ENCODE data around the gene NDUFA9. TPM values are rescaled to one million over a fixed set of nuclear protein-coding genes. Genes with fewer than 3 reads are reported as not detected.

The NDUFA9 gene
- total and polyA plus RNA-seq, 9 of the 15 experiments (the other 6 are each of a cell fraction or from before 2014, with no cell fraction given), result 54.8 to 331 (median 108) TPM

DNA sequence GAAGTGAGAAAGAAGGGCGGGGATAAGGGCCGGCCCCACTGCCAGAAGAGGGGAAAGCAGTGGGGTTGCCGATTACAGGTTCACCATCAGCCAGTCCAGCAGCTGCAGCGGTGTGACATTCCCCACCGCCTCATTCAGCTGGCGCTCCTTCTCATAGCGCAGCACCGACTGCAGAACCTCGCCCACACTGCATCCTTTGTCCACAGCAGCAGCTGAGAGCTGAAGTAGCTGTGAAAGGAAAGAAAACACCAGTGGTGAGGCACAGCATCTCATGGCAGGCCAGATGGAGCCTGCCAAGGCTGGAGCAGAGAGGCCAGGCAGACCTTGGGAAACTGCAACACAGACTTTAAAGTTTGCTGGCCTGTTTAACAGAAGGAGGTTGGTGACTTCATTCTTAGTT lies 33.2 kb upstream of the NDUFA9 start:
- H3K9me1 ChIP-seq (ENCODE audit: control insufficient read depth, insufficient read depth, low read length), result no peaks in the 10 kb centered on the region
- no peaks in the 10 kb centered on the region for H4K20me1 ChIP-seq (replicated peaks; ENCODE audit: control insufficient read depth, insufficient read depth, low read length)
- in situ Hi-C loops (cut with MboI) (no loop called here), intact Hi-C loops (cut with micrococcal nuclease) (no loop called here)
- H3K27ac ChIP-seq (ENCODE audit: extremely low read depth, low read depth, low read length), result no peak overlapping the region
- FAIRE-seq (no peak), DNase-seq (ENCODE audit: extremely low read depth in 1 of 4, low spot score in 3 of 4) (no peak), ATAC-seq (no peak)
- ChIA-PET CTCF (ENCODE audit: low intra/inter-chr PET ratio) (no interaction called here), POLR2A (no interaction called here)
- H3K9me3 ChIP-seq (replicated peaks; ENCODE audit: control insufficient read depth, insufficient read depth, low read depth, low read length), result no peaks in the 10 kb centered on the region
- no peaks in the 10 kb centered on the region for H3K27me3 ChIP-seq (ENCODE audit: control insufficient read depth in 2 of 2, insufficient read depth in 2 of 2, low read length in 2 of 2)
- BruUV-seq (replicated peaks), result no TSS peak
- H3K36me3 ChIP-seq (ENCODE audit: control insufficient read depth, insufficient read depth, low read length), result peaks cover 4% of the 10 kb centered on the region; the same call in 1 of the 3 replicates
- WGBS (ENCODE audit: insufficient coverage, low coverage, missing lambda C conversion rate), result 86% methylated on average over 2 of the region's 9 CpGs
- TF ChIP-seq ZNF77 (CRISPR knock-in tag; IDR thresholded peaks at IDR 0.05) (no peak), KLF16 (IDR thresholded peaks at IDR 0.05) (no peak), ZNF174 (CRISPR knock-in tag; IDR thresholded peaks at IDR 0.05) (no peak), BRD4 (IDR thresholded peaks at IDR 0.05) (no peak)
- H3K9ac ChIP-seq (ENCODE audit: insufficient read depth in 1 of 2, low read depth in 2 of 2, low read length in 2 of 2), result no peak overlapping the region
- H3K4me3 ChIP-seq, result no peak overlapping the region
- no peak overlapping the region for H3K4me2 ChIP-seq (ENCODE audit: insufficient read depth, low read length)
- H2AFZ ChIP-seq (ENCODE audit: low read depth, low read length), result no peak overlapping the region
- no peaks in the 10 kb centered on the region for H3K79me2 ChIP-seq (ENCODE audit: control insufficient read depth, insufficient read depth, low read length)
- H3K4me1 ChIP-seq (replicated peaks in 1 of 2; ENCODE audit: control insufficient read depth in 2 of 2, insufficient read depth in 2 of 2, low read length in 2 of 2), result no peaks in the 10 kb centered on the region

DNA sequence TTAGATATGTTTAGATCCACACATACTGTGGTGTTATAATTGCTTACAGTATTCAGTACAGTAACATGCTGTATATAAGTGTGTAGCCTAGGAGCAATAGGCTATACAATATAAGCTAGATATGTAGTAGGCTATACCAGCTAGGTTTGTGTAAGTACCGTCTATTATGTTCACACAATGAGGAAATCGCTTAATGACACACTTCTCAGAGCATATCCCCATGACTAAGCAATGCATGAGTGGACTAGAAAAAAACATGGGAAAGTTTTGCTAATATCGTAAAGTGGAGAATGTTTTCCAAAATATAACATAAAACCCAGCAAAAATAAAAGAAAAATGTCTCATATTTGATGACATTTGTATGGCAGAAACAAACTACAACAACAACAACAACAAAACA lies 27.4 kb upstream of the NDUFA9 start:
- Histone ChIP-seq H3K9me1 (ENCODE audit: control insufficient read depth, insufficient read depth, low read length) (no peaks in the 10 kb centered on the region), H3K4me1 (replicated peaks in 1 of 2; ENCODE audit: control insufficient read depth in 2 of 2, insufficient read depth in 2 of 2, low read length in 2 of 2) (no peaks in the 10 kb centered on the region), H3K36me3 (ENCODE audit: control insufficient read depth, insufficient read depth, low read length) (no peaks in the 10 kb centered on the region), H3K9me3 (replicated peaks; ENCODE audit: control insufficient read depth, insufficient read depth, low read depth, low read length) (no peaks in the 10 kb centered on the region), H3K79me2 (ENCODE audit: control insufficient read depth, insufficient read depth, low read length) (no peaks in the 10 kb centered on the region), H3K27me3 (ENCODE audit: control insufficient read depth in 2 of 2, insufficient read depth in 2 of 2, low read length in 2 of 2) (peaks cover 0 to 2% of the 10 kb centered on the region in 2 experiments; a peak in 3 of 5 replicates), H3K27ac (ENCODE audit: extremely low read depth, low read depth, low read length) (no peak overlapping the region), H4K20me1 (replicated peaks; ENCODE audit: control insufficient read depth, insufficient read depth, low read length) (no peaks in the 10 kb centered on the region), H2AFZ (ENCODE audit: low read depth, low read length) (no peak overlapping the region), H3K4me2 (ENCODE audit: insufficient read depth, low read length) (no peak overlapping the region), H3K4me3 (no peak overlapping the region), H3K9ac (ENCODE audit: insufficient read depth in 1 of 2, low read depth in 2 of 2, low read length in 2 of 2) (no peak overlapping the region)
- 0% methylated on average over 3 of the region's 3 CpGs for WGBS (ENCODE audit: insufficient coverage, low coverage, missing lambda C conversion rate)
- no peak for FAIRE-seq
- ChIA-PET POLR2A (no interaction called here), CTCF (ENCODE audit: low intra/inter-chr PET ratio) (no interaction called here)
- TF ChIP-seq ZNF764 (CRISPR knock-in tag; IDR thresholded peaks at IDR 0.05; ENCODE audit: low read depth) (no peak), HDAC1 (IDR thresholded peaks at IDR 0.05) (no peak), XRCC4 (IDR thresholded peaks at IDR 0.05; ENCODE audit: extremely low read depth, insufficient read depth, insufficient read length) (no peak), FUS (optimal IDR thresholded peaks at IDR 0.05; ENCODE audit: low read depth, low read length) (no peak), E4F1 (CRISPR knock-in tag; IDR thresholded peaks at IDR 0.05; ENCODE audit: borderline replicate concordance) (no peak), NFRKB (IDR thresholded peaks at IDR 0.05; ENCODE audit: low read depth) (no peak), MITF (IDR thresholded peaks at IDR 0.05) (no peak), BRF2 (IDR thresholded peaks at IDR 0.05; ENCODE audit: borderline replicate concordance, insufficient read depth, insufficient read length) (no peak), ADNP (tag; IDR thresholded peaks at IDR 0.05) (no peak)
- in situ Hi-C loops (cut with MboI) (no loop called here), intact Hi-C loops (cut with micrococcal nuclease) (no loop called here)
- ATAC-seq, result no peak
- no peak for DNase-seq (ENCODE audit: extremely low read depth in 1 of 4, low spot score in 3 of 4)
- BruUV-seq (replicated peaks), result no TSS peak
